Endothelial cell of umbilical vein (primary cell): ENCODE data around the gene NAT16. TPM values are rescaled to one million over a fixed set of nuclear protein-coding genes. Genes with fewer than 3 reads are reported as not detected.

Experiments used
- BruUV-seq: library from RNA; stranded (reverse); fragments of 400-500 nt; replicated peaks from 2 replicates; lab custom pipeline; 2021; lab: Mats Ljungman, UMichigan
- CTCF ChIA-PET: fragments of 300-600, 350-600 bp; sonication (Branson Sonifier 250); formaldehyde crosslinking; loops from one replicate; lab custom pipeline; 2021; ENCODE audit warnings: antibody characterized with exemption, inconsistent platforms; lab: Charles Lee
- POLR2A ChIA-PET: fragments of 300-600, 350-600 bp; sonication (Branson Sonifier 250); formaldehyde crosslinking; loops from one replicate; lab custom pipeline; 2021; ENCODE audit warnings: antibody characterized with exemption, inconsistent platforms; lab: Charles Lee
- DNase-seq: peaks from one replicate; pipeline ENCODE4 v3.0.0-alpha.2; 2011; ENCODE audit warnings: low read depth, low spot score
- FAIRE-seq: peaks from 2 replicates; lab custom pipeline; 2011; peaks lifted over from hg19 to GRCh38; lab: Jason Lieb, UNC
- H2AFZ ChIP-seq: 2 replicates; pipeline ENCODE4 v1.6.0; 2012; ENCODE audit warnings: low read depth, low read length, control low read depth, inconsistent platforms
- H3K27ac ChIP-seq: 2 replicates; pipeline ENCODE4 v1.5.1; 2011; ENCODE audit warnings: low read depth, mild to moderate bottlenecking, control low read depth, low read length, moderate library complexity; ENCODE audit not compliant: insufficient read depth
- H3K27me3 ChIP-seq, 2 experiments: 2 replicates each; pipeline versions ENCODE4 v1.6.0 to v1.6.1; 2011; ENCODE audit warnings: low read length in 2 of 2, mixed read lengths in 1 of 2; ENCODE audit not compliant: control insufficient read depth in 2 of 2, insufficient read depth in 2 of 2
- H3K36me3 ChIP-seq, 2 experiments: 2 replicates in 1 of 2; 3 replicates in 1 of 2; pipeline ENCODE4 v1.5.1; 2011; ENCODE audit warnings: low read length in 2 of 2, mild to moderate bottlenecking in 1 of 2, moderate library complexity in 1 of 2; ENCODE audit not compliant: control insufficient read depth in 2 of 2, insufficient read depth in 2 of 2; ENCODE audit errors: extremely low read depth in 1 of 2
- H3K4me1 ChIP-seq: 3 replicates; pipeline ENCODE4 v1.5.1; 2011; ENCODE audit warnings: mild to moderate bottlenecking, low read length; ENCODE audit not compliant: control insufficient read depth, insufficient read depth; ENCODE audit errors: extremely low read depth
- H3K4me2 ChIP-seq: 2 replicates; pipeline ENCODE4 v1.6.1; 2011; ENCODE audit warnings: low read length, control low read depth, mixed read lengths; ENCODE audit not compliant: insufficient read depth
- H3K4me3 ChIP-seq, 3 experiments: fragments of 200-600 bp in 1 of 3; sonication (generic), shearing (Covaris generic) in 1 of 3; replicated peaks in 1 of 3; 2 replicates each; pipeline ENCODE4 v1.5.1; 2011 to 2016; ENCODE audit warnings: control low read depth in 3 of 3, low read length in 3 of 3, mild to moderate bottlenecking in 2 of 3, inconsistent platforms in 1 of 3, low read depth in 1 of 3, moderate library complexity in 1 of 3; ENCODE audit not compliant: insufficient read depth in 1 of 3
- H3K79me2 ChIP-seq: 2 replicates; pipeline ENCODE4 v1.6.0; 2012; ENCODE audit warnings: low read length, inconsistent platforms; ENCODE audit not compliant: control insufficient read depth, insufficient read depth
- H3K9ac ChIP-seq: replicated peaks from 2 replicates; pipeline ENCODE3; 2011; ENCODE audit warnings: low read length, control low read depth; ENCODE audit not compliant: insufficient read depth; ENCODE audit errors: extremely low read depth
- H3K9me1 ChIP-seq: replicated peaks from 3 replicates; pipeline ENCODE4 v1.6.0; 2011; ENCODE audit warnings: mild to moderate bottlenecking, low read length; ENCODE audit not compliant: control insufficient read depth, insufficient read depth; ENCODE audit errors: extremely low read depth
- H3K9me3 ChIP-seq: replicated peaks from 2 replicates; pipeline ENCODE4 v1.5.1; 2012; ENCODE audit warnings: low read length, inconsistent platforms; ENCODE audit not compliant: control insufficient read depth, insufficient read depth
- H4K20me1 ChIP-seq: replicated peaks from 2 replicates; pipeline ENCODE3; 2011; ENCODE audit warnings: mild to moderate bottlenecking, low read length; ENCODE audit not compliant: control insufficient read depth, insufficient read depth; ENCODE audit errors: extremely low read depth
- CTCF ChIP-seq, 2 donors: IDR thresholded peaks; 1 replicate in 1 of 2; 2 replicates in 1 of 2; pipeline ENCODE4 v1.5.1; 2011; ENCODE audit warnings: low read length in 2 of 2, mild to moderate bottlenecking in 2 of 2, moderate library complexity in 2 of 2, control low read depth in 1 of 2, inconsistent platforms in 1 of 2, low read depth in 1 of 2; ENCODE audit not compliant: insufficient read depth in 1 of 2; ENCODE audit errors: extremely low read depth in 1 of 2
- FOS ChIP-seq: IDR thresholded peaks from 2 replicates; pipeline ENCODE4 v1.6.1; 2011; ENCODE audit warnings: mild to moderate bottlenecking, low read length, moderate library complexity, borderline replicate concordance; ENCODE audit not compliant: insufficient read depth
- JUN ChIP-seq: IDR thresholded peaks from 2 replicates; pipeline ENCODE4 v1.6.1; 2011; ENCODE audit warnings: borderline replicate concordance, low read depth; ENCODE audit not compliant: insufficient read length, insufficient read depth
- MAX ChIP-seq: IDR thresholded peaks from 2 replicates; pipeline ENCODE4 v1.6.1; 2011; ENCODE audit not compliant: insufficient read depth, insufficient read length
- MYC ChIP-seq: IDR thresholded peaks from one replicate; pipeline ENCODE4 v1.6.1; 2011; ENCODE audit warnings: mild to moderate bottlenecking, low read depth, low read length
- dilution Hi-C: fragments of 300-500 bp; cut with MboI; formaldehyde crosslinking; loops from one replicate; pipeline ENCODE4 v1.15.0; 2019; ENCODE audit warnings: low sequenced_read_pairs; ENCODE audit not compliant: extremely low pct_ligation_motif_present
- intact Hi-C: fragments of 100-400 bp; cut with micrococcal nuclease; formaldehyde crosslinking; loops from one replicate; pipeline ENCODE4 v1.10.0; 2022
- polyA plus RNA-seq, 4 experiments: library from polyadenylated mRNA; depleted of rRNA in 3 of 4; stranded (reverse) in 3 of 4; unstranded in 1 of 4; fragments of >200 nt; gene quantifications; 2 replicates each; pipeline versions ENCODE4 v1.2.1 to v1.2.3, GENCODE V29; 2011 to 2012; ENCODE audit warnings: missing spikeins in 1 of 4
- total RNA-seq: library from RNA; stranded (reverse); gene quantifications from 2 replicates; pipeline ENCODE4 v1.2.3, GENCODE V29; 2021

Gene NAT16
- total and polyA plus RNA-seq, 2 donors (not counting 3 experiments of a cell fraction or from before 2014, with no cell fraction given), result not detected

GRCh38 chr7:101195884-101196283, 15.8 kb upstream of the NAT16 start:
- Histone ChIP-seq H3K9me1 (no peaks in the 10 kb centered on the region), H3K9me3 (no peaks in the 10 kb centered on the region), H3K4me2 (no peak overlapping the region), H4K20me1 (no peaks in the 10 kb centered on the region), H3K4me3 (no peak overlapping the region), H3K9ac (no peak overlapping the region), H3K4me1 (no peaks in the 10 kb centered on the region), H3K36me3 (no peaks in the 10 kb centered on the region), H3K79me2 (no peaks in the 10 kb centered on the region), H2AFZ (no peak overlapping the region), H3K27me3 (peaks cover 6 to 7% of the 10 kb centered on the region in 2 experiments), H3K27ac (no peak overlapping the region)
- BruUV-seq, result no TSS peak
- dilution Hi-C loops, result no loop called here
- intact Hi-C loops, result no loop called here
- no peak for FAIRE-seq
- no peak for DNase-seq
- POLR2A ChIA-PET, result no interaction called here
- CTCF ChIA-PET, result interaction anchor here (0.7 to 7.6 kb wide), 3 partner anchors 21 to 87 kb away, joined by 4 to 266 read pairs (median 4); partner anchors contain the start of genes PLOD3 and ZNHIT1
- TF ChIP-seq MYC (no peak), JUN (no peak)

GRCh38 chr7:101189109-101189508, 9.0 kb upstream of the NAT16 start:
- H3K9me3 ChIP-seq, result no peaks in the 10 kb centered on the region
- intact Hi-C loops, result no loop called here

More at GRCh38 chr7:101189109-101189508, 9.0 kb upstream of the NAT16 start:
- H3K9ac ChIP-seq, result no peak overlapping the region
- FAIRE-seq (no peak), DNase-seq (no peak)
- no peaks in the 10 kb centered on the region for H3K4me1 ChIP-seq
- H3K36me3 ChIP-seq, result no peaks in the 10 kb centered on the region
- no peaks in the 10 kb centered on the region for H4K20me1 ChIP-seq
- CTCF ChIA-PET, result no interaction called here
- BruUV-seq, result no TSS peak
- TF ChIP-seq MYC (no peak), MAX (no peak), JUN (no peak), CTCF (IDR thresholded peaks at IDR 0.05; ENCODE audit: extremely low read depth in 1 of 2, insufficient read depth in 1 of 2, low read depth in 1 of 2, low read length in 2 of 2) (no peak), FOS (no peak)
- H3K27ac ChIP-seq, result no peak overlapping the region
- H3K4me3 ChIP-seq, result no peak overlapping the region
- H3K4me2 ChIP-seq, result no peak overlapping the region
- dilution Hi-C loops, result no loop called here
- POLR2A ChIA-PET, result no interaction called here
- no peak overlapping the region for H2AFZ ChIP-seq
- no peaks in the 10 kb centered on the region for H3K27me3 ChIP-seq
- no peaks in the 10 kb centered on the region for H3K9me1 ChIP-seq
- no peaks in the 10 kb centered on the region for H3K79me2 ChIP-seq
